Activated T-helper 17 cell treated with anti-CD3 and anti-CD28 coated beads, Interleukin-2, amount 50 U/mL, for 72 hours (primary cell): ENCODE data around the gene SLC22A5. TPM values are rescaled to one million over a fixed set of nuclear protein-coding genes. Genes with fewer than 3 reads are reported as not detected.

Experiments
- ATAC-seq: fragments of 150-1000 bp; cut with Tn5 transposase; replicated peaks from 2 replicates; pipeline ENCODE4 v1.10.0; 2021; ENCODE audit warnings: mild to moderate bottlenecking, moderate library complexity
- H3K27ac Mint-ChIP-seq: one replicate; pipeline ENCODE4 v1.8.0; 2022; ENCODE audit warnings: mixed read lengths
- H3K27me3 Mint-ChIP-seq: one replicate; pipeline ENCODE4 v1.8.0; 2022; ENCODE audit warnings: mixed read lengths
- H3K36me3 Mint-ChIP-seq: one replicate; pipeline ENCODE4 v1.8.0; 2022; ENCODE audit warnings: low read depth, mild to moderate bottlenecking, mixed read lengths
- H3K4me1 Mint-ChIP-seq: one replicate; pipeline ENCODE4 v1.8.0; 2022; ENCODE audit warnings: mixed read lengths
- H3K4me3 Mint-ChIP-seq: one replicate; pipeline ENCODE4 v1.8.0; 2022; ENCODE audit warnings: mild to moderate bottlenecking, mixed read lengths
- H3K9me3 Mint-ChIP-seq: one replicate; pipeline ENCODE4 v1.8.0; 2022; ENCODE audit warnings: mixed read lengths
- total RNA-seq, 2 donors: library from RNA; stranded (reverse); gene quantifications; one replicate each; pipeline ENCODE4 v1.2.3, GENCODE V29; 2022

Gene SLC22A5
- total RNA-seq, 2 donors from 2014 or later: 3.2 to 3.5 TPM

DNA sequence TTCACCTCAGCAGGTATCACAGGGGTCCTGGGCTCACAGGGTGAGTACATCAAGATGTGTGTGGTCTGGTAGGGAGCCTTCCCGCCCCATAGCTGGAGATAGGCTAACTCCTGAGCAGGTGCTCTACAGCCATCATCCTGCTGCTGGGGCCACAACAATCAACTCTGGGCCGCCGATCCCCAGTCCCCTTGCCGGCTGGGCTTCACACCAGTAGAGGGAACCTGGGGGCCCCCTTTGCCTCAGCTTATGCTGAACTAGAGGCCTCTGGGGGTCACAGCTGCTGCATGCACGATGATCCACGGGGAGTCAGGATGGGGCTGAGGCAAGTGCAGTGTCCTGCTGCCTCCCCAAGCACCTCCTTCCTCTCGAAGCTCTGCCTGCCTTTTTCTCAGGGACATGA is 74.6 kb downstream of the SLC22A5 start:
- H3K27ac Mint-ChIP-seq: peak overlapping the region; percentile 76
- no peak overlapping the region for H3K4me3 Mint-ChIP-seq
- no peaks in the 10 kb centered on the region for H3K9me3 Mint-ChIP-seq
- H3K36me3 Mint-ChIP-seq: peaks cover 25% of the 10 kb centered on the region
- H3K27me3 Mint-ChIP-seq: no peaks in the 10 kb centered on the region
- ATAC-seq: no peak
- peaks cover 49% of the 10 kb centered on the region for H3K4me1 Mint-ChIP-seq

Other genes with a start within 250 kb of the SLC22A5 start
- 10 to 100 TPM in 1 of 2 donors, 1 to 10 TPM in 1; 8.4 to 22.9 TPM for gene P4HA2, start 141.9 kb upstream of the SLC22A5 start, total RNA-seq
- gene PDLIM4, start 112.0 kb upstream of the SLC22A5 start, total RNA-seq: not detected
- under 1 TPM; 0.58 to 0.93 TPM for gene SLC22A4, start 75.3 kb upstream of the SLC22A5 start, total RNA-seq
- gene IRF1, start 121.1 kb downstream of the SLC22A5 start, total RNA-seq: 100 to 1,000 TPM; 125 to 174 TPM
- not detected for gene IL5, start 173.8 kb downstream of the SLC22A5 start, total RNA-seq
- 10 to 100 TPM; 31.7 to 37.2 TPM for gene RAD50, start 187.3 kb downstream of the SLC22A5 start, total RNA-seq